Measurements from ENCODE around the gene GLRX3. TPM values are rescaled to one million over a fixed set of nuclear protein-coding genes. Genes with fewer than 3 reads are reported as not detected.
"Not testable (repeated sequence)": the region's sequence is repeated elsewhere in the genome, so short reads cannot be mapped to it uniquely, and the experiment has no call there.

GLRX3 gene
- polyA plus RNA-seq, 3 donors, result 37.2 to 67.3 (median 65.7) TPM

DNA sequence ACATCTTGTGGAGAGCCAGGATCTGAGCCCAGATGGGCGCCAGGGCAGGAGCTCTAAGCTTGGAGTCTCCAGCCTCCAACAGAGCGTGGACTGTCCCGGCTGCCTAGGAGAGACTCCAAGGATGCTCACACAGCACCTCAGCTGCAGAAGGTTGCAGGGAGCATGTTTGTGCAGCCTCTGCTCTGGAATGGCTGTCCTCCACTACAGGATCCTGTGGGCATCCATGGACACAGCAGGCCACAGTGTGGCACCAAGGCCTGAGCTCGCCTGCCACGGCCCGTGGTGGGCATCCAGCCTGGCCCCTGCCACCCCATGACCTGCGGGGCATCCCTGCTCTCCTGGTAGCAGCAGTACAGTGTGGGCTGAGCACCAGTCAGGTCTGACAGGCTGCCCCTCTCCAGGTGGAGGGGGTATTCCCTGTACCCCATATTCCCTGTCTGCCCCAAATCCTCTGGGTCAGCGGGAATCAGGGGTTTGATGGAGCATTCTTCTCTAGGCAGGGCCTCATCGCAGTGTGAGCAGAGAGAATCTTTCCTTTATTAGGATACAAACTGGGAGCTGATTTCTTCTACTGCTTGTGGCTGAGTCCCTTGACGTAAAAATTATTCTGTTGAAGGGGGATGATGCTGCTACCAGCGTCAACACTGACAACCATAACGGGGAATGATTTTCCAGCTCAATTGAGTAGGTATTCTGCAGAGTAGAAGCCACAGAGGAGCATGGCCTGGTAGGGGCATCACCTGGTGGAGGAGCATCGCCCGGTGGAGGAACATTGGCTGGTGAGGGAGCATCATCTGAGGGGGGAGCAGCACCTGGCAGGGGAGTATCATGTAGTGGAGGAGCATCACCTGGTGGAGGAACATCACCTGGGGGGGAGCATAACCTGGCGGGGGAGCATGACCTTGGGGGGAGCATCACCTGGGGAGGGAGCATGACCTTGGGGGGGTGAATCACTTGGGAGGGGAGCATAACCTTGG is 60.6 kb downstream of the GLRX3 start:
- 92 to 93% (median 92%) methylated on average over 15 of the region's 15 CpGs for WGBS, 3 donors
- no peak overlapping the region for H3K27ac ChIP-seq (ENCODE audit: low read depth, low read length)

- H3K27ac ChIP-seq (ENCODE audit: low read depth, low read length), result no peak overlapping the region
- 76 to 85% (median 79%) methylated on average over 6 of the region's 6 CpGs for WGBS, 3 donors
Measured at GRCh38 chr10:130198651-130199050, 62.5 kb downstream of the GLRX3 start.

- 75 to 80% (median 77%) methylated on average over 26 of the region's 26 CpGs for WGBS, 3 donors
- no peak overlapping the region for H3K27ac ChIP-seq (ENCODE audit: low read depth, low read length)
Measured at GRCh38 chr10:130200179-130201042, 64.2 kb downstream of the GLRX3 start.

- H3K27ac ChIP-seq (ENCODE audit: low read depth, low read length), result no peak overlapping the region
- WGBS, 3 donors, result 73 to 91% (median 86%) methylated on average over 8 of the region's 8 CpGs
Measured at GRCh38 chr10:130201043-130201380, 64.8 kb downstream of the GLRX3 start.

- H3K27ac ChIP-seq (ENCODE audit: low read depth, low read length), result not testable (repeated sequence)
- 41 to 47% (median 47%) methylated on average over 4 of the region's 4 CpGs for WGBS, 3 donors
Measured at GRCh38 chr10:130202150-130202549, 66.0 kb downstream of the GLRX3 start.

- H3K27ac ChIP-seq (ENCODE audit: low read depth, low read length), result no peak overlapping the region
- WGBS, 3 donors, result 83 to 90% (median 88%) methylated on average over 22 to 29 of the region's 29 CpGs
Measured at GRCh38 chr10:130202984-130203621, 66.9 kb downstream of the GLRX3 start.

- WGBS, 3 donors, result 51 to 79% (median 76%) methylated on average over 18 of the region's 18 CpGs
Measured at GRCh38 chr10:130203626-130204025, 67.4 kb downstream of the GLRX3 start.

DNA sequence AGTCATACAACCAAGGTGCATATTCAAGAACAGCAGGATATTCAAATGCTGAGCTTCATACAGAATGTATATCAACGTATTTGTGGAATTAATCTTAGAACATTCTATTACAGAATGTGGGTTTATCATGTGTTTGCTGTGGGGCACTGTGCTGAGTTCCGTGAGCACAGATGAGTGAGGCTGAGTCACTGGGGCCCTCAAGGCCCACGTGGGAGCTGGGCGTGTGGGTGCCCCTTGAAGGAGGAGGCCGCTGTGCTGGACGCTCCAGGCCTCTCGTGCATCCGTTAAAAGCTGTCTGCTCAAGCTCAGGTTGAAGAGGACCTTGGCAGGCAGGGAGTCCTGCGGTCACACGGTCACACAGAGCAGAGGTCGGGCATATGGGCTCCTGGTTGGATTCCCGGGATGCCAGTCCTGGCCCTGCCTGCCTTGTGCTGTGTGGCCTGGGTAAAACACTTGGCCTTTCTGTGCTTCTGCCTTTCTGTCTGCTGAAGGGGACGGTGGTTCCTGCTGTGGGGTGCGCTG is 70.1 kb downstream of the GLRX3 start:
- no peak overlapping the region for H3K27ac ChIP-seq (ENCODE audit: low read depth, low read length)
- 76 to 80% (median 79%) methylated on average over 14 of the region's 14 CpGs for WGBS, 3 donors

More at GRCh38 chr10:130203626-130204025, 67.4 kb downstream of the GLRX3 start:
- H3K27ac ChIP-seq (ENCODE audit: low read depth, low read length), result no peak overlapping the region

- WGBS, 3 donors, result 66 to 79% (median 68%) methylated on average over 3 of the region's 3 CpGs
- H3K27ac ChIP-seq (ENCODE audit: low read depth, low read length), result no peak overlapping the region
Measured at GRCh38 chr10:130207205-130207604, 71.0 kb downstream of the GLRX3 start.

- 56 to 57% (median 57%) methylated on average over 3 of the region's 3 CpGs for WGBS, 3 donors
- no peak overlapping the region for H3K27ac ChIP-seq (ENCODE audit: low read depth, low read length)
Measured at GRCh38 chr10:130208807-130209206, 72.6 kb downstream of the GLRX3 start.

GRCh38 chr10:130212746-130213145 is 76.6 kb downstream of the GLRX3 start:
- WGBS, 3 donors, result 49 to 55% (median 50%) methylated on average over 4 of the region's 4 CpGs
- H3K27ac ChIP-seq (ENCODE audit: low read depth, low read length), result no peak overlapping the region

GRCh38 chr10:130213286-130214080 is 77.3 kb downstream of the GLRX3 start:
- no peak overlapping the region for H3K27ac ChIP-seq (ENCODE audit: low read depth, low read length)
- WGBS, 3 donors, result 90 to 93% (median 91%) methylated on average over 51 of the region's 51 CpGs

DNA sequence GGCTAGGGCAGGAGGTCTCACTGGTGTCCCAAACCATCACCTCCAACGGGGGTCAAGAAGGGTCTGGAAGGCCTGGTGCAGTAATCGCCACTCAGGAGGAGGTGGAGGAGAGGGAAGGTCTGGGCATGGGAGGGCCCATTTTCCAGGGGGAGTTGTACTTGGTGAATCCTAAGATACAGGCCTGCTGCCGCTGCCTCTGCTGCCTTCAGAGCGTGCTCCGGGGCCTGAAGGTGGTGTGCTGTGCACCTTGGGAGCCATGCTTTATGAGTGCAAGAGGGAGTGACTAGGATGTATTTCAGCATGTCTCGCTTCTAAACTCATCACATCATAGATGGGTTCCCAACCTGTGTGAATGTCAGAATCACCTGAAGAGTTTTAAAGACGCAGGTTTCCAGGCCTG is 78.2 kb downstream of the GLRX3 start:
- 95 to 98% (median 96%) methylated on average over 7 of the region's 7 CpGs for WGBS, 3 donors

DNA sequence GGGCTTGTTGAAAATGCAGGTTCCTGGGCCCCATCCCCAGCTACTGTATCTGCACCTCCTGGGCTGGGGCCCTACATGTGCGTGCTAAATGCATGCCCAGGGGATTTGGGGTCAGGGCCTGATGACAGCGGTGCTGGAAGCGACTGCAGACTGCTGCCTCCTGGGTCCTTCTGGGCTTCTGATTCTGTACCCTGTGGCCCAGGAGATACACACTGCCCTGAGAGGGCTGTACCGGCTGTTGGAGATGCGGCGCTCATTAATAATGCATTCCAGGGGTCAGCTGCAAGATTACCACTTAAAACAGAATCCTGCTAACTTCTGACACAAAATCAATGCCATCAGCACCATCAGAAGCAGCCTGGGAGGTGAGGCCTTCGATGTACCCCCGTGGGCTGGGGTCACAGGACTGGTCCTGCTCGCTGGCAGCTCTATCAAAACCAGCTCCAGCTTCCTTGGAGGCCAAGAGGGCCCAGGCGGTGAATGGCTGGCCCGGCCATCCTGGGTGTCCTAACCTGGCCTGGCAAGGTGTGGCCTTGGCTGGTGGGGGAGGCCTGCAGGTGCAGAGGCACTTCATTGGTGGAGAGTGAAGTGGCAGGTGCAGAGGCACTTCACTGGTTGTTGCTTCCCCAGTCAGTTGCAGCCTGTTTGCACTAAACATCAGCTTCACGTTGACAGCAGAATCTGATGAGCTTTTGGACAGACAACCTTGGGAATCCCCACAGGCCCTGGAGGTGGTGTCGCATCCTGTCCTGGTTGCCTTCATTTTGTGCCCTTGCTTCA is 79.2 kb downstream of the GLRX3 start:
- no peak overlapping the region for H3K27ac ChIP-seq (ENCODE audit: low read depth, low read length)
- 68 to 84% (median 80%) methylated on average over 13 of the region's 13 CpGs for WGBS, 3 donors

More for the DNA sequence above, 78.2 kb downstream of the GLRX3 start:
- no peak overlapping the region for H3K27ac ChIP-seq (ENCODE audit: low read depth, low read length)

GRCh38 chr10:130215931-130216231 is 79.7 kb downstream of the GLRX3 start:
- no peak overlapping the region for H3K27ac ChIP-seq (ENCODE audit: low read depth, low read length)
- 60 to 71% (median 68%) methylated on average over 8 of the region's 8 CpGs for WGBS, 3 donors

- no peak overlapping the region for H3K27ac ChIP-seq (ENCODE audit: low read depth, low read length)
- WGBS, 3 donors, result 81 to 85% (median 84%) methylated on average over 12 of the region's 12 CpGs
Measured at GRCh38 chr10:130218181-130218641, 82.0 kb downstream of the GLRX3 start.

GRCh38 chr10:130218936-130219335 is 82.7 kb downstream of the GLRX3 start:
- 89 to 93% (median 90%) methylated on average over 9 of the region's 9 CpGs for WGBS, 3 donors
- H3K27ac ChIP-seq (ENCODE audit: low read depth, low read length), result no peak overlapping the region

Data from adipose tissue (tissue), 3 donors.